NCI-H2196 treated with DMSO at 0.1 percent for 48 hours (cell line): ENCODE data around the gene MARK3.
"Not testable (repeated sequence)": the region's sequence is repeated elsewhere in the genome, so short reads cannot be mapped to it uniquely, and the experiment has no call there.

Experiments used
- DNase-seq: peaks from one replicate; lab custom pipeline; 2025; ENCODE audit not compliant: unreplicated experiment; lab: John Stamatoyannopoulos, UW

Gene MARK3

DNA sequence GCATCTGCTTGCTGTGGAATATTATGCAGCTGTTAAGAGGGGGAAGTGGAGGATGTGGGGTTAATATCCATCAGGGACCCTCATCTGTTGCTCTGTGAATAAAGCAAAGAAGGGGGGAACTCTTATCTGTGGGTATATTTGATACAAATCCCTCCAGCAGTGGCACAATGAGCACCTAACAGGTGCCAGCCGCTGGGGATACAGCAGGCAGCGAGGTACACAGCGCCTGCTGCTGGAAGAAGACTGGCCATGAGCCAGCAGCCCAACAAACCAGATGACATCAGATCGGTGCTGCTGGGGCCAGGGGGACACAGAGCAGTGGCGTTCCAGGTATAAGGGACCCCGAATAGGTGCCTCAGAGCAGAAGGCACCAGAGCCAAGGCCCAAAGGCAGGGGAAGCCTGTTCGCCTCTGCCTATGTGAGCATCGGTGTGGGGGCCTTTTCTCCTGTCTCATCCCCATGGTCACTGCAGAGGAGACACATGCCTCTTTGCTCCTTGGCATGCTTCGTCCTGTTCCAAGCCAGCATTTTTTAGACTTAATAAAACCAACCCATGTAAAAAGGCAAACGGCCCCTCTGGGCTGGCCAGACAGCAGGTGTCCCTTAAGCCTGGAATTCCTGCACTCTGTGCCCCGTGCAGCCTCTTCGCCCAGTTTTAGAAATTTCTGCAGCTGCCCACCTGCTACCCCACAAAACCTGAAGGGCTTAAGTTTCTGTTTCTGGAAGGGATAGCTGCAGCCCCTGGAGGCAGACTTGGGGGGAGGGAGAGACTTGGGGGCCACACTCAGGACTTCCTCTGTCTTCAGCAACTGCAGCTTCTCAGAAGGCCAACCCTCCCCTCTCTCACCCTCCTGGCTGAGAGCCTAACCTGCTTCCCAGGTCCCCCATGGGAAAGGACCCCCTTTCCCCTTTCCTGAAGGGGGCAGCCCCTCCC, 139.1 kb downstream of the MARK3 start:
- DNase-seq, result no peak

DNA sequence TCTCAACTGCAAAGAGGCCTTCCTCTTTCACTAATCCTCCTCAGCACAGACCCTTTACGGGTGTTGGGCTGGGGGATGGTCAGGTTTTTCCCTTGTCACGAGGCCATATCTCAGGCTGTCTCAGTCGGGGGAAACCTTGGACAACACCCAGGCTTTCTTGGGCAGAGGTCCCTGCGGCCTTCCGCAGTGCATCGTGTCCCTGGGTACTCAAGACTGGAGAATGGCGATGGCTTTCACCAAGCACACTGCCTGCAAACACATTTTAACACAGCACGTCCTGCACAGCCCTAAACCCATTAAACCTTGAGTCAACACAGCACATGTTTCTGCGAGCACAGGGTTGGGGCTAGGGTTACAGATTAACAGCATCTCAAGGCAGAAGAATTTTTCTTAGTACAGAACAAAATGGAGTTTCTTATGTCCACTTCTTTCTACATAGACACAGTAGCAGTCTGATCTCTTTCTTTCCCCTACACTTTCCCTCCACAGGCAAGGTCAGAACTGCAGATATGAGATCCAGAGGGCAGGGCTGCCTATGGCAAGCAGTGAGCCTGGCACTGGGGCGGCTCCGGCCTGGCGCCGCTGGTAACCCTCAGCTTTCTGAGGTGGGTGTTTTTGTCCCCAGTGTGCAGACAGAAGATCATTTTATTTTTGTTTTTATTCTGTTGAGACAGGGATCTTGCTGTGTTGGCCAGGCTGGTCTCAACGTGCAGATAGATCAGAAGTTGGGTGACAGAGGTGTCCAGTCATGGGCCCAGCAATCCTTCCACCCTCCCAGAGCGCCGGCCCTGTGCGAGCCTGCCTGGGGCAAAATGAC, 140.4 kb downstream of the MARK3 start:
- DNase-seq, result not testable (repeated sequence)

DNA sequence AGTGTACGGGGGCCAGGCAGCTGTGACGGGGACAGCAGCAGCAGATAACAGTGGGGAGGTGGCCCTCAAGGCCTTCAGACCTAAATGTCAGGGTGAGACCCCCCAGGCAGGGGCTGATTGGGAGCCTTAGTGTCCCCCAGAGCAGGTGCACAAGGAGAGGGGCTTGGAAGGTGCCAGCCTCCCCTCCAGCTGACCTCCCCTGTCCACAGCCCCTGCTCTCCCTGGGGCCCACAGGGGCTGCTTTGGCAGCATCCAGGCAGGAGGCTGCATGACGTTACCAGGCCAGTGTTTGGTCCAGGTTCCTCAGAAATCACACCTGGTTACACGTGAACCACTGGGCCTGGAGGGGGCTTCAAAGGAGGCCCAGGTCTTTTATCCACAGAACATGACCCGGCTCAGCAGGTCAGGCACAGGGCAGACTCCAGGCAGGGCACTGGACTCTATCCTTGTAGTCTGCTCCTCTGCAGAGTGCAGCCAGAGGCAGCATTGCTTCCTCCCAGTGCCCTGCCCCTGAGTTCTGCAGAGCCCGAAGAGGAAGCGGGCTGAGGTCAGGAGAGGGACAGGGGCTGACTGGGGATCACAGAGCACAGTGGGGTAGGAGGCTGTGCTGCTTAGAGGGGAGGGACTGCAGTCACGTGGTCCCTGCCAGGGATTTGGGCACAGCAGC, 141.2 kb downstream of the MARK3 start:
- DNase-seq, result no peak

DNA sequence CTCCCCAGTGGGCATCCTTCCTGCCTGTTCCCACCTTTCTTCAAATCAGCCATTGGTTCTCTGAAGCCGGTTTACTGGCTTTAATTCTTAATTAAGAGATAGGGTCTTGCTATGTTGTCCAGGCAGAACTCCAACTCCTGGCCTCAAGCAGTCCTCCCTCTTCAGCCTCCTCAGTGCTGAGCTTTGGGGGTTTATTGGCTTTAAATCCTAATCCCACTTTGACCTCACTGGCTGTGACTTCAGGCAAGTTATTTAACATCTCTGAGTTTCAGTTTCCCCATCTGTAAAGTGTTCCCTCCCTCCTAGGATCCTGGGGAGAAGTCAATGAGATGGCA, 141.7 kb downstream of the MARK3 start:
- no peak for DNase-seq

DNA sequence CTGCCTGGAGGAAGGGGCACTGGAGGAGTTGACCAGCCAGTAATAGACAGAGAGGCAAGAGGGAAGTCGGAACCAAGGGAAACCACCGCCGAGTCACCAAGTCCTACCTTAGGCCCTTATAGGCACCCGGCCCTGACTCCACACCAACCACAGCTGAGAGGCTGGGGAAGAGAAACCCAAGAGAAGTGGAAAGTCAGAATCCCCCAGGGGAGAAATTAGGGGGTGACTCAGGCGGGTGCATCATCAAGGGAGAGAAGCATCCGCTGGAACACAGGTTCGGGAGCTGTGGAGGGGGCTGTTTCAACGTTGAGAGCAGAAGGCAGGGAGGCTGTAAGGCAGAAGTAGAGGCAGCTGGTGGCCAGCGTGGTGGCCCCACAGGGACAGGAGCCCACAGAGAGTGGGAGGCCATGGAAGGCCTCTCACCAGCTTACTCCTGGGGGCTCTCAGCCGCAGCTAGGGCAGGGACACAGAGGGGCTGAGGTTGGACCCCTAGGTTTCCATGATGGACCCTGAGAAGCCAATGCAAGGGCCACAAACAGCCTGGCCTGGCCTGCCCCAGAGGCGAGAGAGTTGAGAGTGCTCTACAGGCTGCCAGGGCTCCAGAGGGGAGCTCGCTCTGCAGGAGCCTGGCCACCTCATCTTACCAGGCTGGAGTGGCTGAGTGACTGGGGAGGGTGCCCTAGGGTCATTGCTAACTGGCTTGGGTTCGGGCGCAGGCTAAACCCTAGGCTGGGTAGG, 142.4 kb downstream of the MARK3 start:
- DNase-seq, result no peak

DNA sequence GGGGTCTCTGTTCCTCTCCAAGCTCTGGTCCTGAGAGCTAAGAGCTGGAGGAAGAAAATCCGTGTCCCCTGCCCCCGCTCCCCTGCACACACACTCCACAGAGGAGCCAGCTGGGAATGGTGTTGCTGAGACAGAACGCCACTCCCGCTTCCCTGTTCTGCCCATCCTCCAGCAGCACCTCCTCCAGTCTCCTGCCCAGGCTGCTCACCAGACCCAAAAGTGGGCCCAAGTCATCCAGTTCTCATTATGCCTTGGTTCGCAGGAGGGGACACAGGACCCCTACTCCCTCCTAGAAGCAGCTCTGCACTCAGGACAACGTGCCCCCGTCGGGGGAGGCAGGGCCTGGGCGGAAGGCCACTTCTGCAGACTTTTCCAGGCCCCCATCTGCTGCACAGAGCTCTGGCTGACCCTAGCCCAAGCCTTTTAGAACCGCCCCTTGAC, 143.0 kb downstream of the MARK3 start:
- DNase-seq, result no peak

DNA sequence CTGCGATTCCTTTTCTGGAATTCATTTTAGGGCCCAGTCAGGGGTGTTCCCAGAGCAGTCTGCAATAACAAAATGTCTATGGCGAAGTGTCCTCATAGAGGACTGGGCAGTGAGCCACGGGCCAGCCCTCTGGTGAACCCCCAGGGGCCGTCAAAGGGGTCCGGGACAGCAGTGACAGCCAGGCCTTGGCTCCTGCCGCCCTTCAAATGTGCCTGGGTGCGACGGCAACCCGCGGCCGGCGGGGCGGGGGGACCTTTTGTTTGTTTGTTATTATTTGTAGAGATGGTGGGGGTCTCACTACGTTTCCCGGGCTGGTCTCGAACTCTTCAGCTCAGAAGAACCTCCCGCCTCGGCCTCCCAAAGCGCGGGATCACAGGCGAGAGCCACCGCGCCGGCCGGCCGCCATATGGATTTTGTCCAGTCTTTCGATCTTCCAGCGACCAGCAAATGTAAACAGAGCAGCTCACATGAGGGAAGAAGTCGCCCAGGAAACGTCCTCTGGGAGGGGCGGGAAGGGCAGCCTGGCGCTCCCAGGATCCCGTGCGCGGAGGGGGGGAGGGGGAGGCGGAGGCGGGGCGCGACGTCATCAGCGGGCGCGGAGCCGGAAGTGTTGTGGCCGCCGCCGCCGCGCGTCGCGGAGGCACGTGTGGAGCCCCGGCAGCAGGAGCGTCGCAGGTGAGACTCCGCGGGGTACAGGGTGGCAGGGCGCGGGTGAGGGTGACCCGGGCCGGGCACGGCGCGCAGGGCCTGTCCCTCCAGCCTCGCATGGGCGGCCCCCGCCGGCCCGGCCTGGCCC, 143.6 kb downstream of the MARK3 start, which contains the start of gene TRMT61A:
Gene TRMT61A (plus strand): TSS at position 610 of the 796 bp plus-strand sequence. CDS start 783 bp downstream, outside the sequence.
- peak; percentile 55 for DNase-seq

DNA sequence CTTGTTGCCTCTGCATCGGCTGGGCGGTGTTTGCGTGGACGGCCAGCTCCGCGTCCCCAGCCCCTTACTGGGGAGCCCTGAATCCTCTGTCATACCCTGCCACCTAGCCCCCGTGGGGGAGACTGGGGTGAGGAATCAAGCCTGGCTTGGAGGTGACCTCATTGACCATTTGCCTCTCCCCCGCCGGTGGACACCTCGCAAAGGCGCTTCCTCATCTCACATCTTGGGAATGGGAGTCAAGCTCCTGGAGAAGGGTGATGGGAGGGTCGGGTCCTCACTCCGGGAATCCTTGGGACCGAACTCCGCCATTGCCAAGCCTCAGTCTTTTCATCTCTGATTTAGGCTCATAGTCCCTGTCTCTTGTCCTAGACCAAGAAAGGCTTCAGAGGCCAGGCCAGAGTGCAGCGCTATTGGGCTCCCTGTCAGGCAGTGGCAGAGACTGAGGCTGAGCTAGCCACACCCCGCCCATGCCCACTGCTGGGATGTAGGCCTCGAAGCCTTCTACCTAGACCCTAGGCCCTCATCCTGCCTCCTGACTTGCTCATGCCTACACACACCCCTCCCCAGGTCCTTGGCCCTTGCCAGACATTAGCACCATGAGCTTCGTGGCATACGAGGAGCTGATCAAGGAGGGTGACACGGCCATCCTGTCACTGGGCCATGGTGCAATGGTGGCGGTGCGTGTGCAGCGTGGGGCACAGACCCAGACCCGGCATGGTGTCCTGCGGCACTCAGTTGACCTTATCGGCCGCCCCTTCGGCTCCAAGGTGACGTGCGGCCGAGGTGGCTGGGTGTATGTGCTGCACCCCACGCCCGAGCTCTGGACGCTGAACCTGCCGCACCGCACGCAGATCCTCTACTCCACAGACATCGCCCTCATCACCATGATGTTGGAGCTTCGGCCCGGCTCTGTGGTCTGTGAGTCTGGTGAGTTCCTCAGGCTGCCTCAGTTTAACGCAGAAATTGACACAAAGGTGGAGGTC, 144.5 kb downstream of the MARK3 start:
- DNase-seq, result no peak

DNA sequence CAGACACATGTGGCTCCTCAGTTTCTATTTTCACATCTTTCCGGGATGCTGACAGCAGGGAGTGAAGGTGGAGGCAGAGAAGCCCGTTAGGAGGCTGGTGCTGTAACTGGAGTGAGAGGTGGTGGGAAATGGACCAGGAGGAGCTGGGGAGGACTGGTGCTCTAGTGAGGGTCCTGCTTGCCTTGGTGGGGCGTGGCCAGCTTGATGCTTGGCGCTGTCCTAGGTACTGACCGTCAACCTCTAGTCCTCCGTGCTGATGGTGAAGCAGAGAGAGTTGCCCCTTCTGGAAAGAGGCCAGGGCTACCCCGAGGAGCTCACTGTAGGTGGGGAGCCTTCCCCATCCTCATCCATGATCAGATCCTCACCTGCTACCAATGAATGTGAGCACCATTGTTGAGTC, 145.2 kb downstream of the MARK3 start:
- no peak for DNase-seq

DNA sequence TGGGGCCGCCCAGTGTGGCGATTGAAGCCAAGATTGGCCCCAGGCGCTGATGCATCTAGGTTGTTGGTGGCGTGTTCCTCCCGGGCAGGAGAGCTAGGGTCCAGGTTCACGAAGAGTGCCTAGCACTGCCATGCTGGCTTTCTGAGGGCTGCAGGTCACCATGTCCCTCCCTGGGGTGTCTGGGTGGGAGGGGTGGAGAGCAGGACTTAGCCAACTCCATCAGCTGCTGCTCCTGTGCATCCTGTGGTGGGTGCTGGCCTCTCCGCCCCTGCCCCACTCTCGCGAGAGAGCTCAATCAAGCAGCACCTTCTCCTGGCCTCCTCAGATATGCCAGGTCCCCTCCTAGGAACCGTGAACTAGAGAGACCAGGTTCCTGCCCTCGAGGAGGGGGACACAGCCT, 145.6 kb downstream of the MARK3 start:
- DNase-seq, result no peak

DNA sequence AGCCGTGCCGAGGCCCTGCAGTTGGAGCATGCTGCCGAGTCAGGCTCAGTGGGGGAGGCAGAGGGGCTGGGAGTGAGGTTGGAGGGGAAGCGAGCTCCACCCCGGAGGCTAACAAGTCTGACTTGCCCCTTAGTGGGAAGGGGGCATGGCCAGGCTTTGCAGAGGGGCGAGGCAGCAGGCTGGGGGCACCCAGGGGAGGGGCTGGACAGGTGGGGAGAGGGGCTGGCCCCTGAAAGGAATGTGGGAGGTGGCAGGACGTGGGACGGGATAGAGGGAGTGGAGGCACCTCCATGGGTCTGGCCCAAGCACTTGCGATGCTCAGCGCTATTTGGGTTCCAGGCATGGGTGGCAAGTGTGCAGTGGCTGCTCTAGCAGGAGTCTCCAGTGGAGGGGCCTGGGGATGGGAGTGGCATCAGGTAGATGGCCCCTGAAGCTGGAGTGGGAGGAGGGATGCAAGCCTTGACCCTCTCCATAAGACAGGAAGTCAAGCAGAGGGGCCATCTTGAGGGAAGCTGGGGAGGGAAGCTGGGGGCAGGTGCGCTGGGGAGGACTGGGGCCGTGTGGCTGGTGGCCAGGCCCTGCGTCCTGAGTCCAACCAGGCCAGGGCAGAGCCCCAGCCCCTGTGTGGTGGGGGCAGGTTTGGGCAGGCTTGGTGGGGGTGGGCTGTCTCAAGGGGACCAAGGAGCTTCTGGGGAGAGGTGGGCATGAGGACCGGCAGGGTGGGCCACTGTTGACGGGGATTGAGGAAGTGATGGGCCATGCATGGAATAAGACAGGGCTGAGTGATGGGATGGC, 146.4 kb downstream of the MARK3 start:
- no peak for DNase-seq

DNA sequence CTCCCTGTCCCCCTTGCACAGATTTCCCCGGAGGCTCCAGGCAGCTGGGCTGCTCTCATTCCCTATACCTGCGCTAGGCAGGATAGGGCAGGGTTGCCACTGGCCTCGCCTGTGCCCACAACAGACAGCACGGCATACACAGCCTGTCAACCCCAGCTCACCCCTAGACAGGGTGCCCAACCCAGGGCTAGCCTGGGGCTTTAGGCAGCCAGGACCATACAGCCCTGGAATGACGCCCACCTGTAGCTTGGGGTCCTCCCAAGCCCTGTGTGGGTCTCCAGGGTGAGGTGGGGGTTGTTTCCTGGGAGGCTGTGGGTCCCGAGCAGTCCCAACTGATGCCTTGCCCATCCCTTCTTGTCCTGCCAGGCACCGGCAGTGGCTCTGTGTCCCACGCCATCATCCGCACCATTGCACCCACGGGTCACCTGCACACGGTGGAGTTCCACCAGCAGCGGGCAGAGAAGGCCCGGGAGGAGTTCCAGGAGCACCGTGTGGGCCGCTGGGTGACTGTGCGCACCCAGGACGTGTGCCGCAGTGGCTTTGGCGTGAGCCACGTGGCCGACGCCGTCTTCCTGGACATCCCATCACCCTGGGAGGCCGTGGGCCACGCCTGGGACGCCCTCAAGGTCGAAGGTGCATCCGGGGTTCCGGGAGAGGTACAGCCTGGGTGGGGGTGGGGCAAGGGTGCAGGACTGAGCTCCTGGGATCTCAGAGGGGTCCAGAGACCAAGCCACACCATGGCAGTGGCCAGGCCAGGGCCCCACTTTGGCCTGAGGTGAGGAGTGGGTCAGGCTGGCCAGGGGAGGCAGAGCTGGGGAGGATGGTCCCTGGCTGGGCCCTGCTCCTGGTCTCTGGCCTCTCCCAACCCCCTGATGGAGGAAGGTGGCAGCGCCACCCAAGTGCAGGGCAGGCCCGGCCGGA, 147.3 kb downstream of the MARK3 start:
- no peak for DNase-seq

DNA sequence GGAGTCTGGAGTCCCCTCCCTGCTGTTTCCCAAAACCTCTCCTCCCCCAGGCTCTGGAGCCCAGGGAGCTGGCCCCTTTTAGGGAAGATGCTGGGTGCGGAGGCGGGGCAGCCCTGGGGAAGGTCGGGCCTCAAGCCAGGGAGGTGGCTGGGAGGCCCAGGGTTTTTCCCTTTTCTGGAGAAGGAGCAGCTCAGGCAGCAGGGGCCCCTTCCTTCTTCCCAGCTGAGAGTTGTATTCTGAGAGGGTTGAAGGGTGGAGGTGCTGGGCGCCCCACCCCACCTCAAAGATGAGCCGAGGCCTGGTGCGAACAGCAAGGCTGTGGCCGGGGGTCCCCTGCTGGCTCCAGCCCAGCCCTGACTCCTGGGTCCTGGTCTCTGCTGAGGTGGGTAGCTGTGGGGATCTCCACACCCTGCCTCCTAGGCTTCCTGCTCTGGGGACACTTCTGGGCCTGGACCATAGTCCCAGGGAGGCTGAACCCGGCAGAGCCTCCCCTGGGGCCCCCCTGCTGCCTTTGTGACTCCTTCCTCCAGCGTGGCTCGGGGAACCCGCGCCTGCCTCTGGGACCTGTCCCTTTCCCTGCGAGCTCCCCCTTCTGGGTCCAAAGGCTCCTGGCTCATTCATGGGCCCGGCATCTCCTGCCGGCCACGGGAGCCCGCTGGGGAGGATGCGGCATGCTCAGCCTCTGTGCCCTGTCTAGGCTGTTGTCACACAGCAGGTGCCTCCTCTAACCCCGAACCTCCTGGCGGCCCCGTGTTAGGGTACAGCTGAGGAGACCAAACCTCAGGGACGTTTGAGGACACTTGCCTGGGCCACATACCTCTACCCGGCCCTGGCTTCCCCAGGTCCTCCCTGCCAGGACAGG, 148.2 kb downstream of the MARK3 start:
- no peak for DNase-seq

DNA sequence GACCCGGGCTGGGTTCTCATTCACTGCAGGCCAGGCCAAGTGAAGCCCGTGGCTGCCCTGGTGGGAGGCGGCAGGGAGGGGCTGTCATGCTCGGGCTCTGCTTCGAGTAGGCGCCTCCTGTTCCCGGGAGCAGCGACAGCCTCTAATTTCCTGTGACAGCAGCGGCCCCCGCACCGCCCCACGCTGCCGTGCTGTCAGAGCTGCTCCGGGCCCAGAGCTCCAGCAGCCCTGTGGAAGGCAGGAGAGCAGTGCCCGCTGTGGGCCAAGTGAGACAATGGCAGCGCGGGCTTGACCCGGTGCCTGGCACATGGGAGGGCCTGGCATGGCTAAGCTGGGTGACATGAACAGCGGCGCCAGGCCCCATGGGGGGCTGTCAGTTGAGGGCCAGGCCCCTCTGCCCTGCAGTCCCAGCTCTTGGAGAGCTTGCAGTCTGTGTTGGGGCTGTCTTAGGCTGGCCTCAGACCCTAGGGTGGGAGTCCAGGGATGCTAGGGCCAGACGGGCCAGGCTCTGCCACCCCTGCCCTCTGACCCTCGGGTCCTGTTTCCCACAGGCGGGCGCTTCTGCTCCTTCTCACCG, 148.9 kb downstream of the MARK3 start:
- no peak for DNase-seq

DNA sequence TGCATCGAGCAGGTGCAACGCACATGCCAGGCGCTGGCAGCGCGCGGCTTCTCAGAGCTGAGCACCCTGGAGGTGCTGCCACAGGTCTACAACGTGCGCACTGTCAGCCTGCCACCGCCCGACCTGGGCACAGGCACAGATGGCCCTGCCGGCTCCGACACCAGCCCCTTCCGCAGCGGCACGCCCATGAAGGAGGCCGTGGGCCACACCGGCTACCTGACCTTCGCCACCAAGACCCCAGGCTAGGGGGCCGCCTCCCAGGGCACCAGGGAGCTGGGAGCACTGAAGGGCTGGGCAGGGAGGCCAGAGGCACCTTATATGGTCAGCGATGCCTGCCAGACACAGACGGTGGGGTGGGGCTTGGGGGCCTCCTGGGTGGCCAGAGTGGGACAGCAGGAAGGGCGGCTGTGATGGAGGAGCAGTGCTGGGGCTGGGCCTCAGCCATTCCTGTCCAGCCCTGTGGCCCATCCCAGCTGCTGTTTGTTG, 149.4 kb downstream of the MARK3 start:
- no peak for DNase-seq
